H1 (cell line): Measurements from ENCODE around the gene DPP8. TPM values are rescaled to one million over a fixed set of nuclear protein-coding genes. Genes with fewer than 3 reads are reported as not detected.

Experiments used
- CTCF ChIA-PET: fragments of 300-600 bp; sonication (Branson Sonifier 250); formaldehyde crosslinking; loops from one replicate; lab custom pipeline; 2021; ENCODE audit not compliant: partially characterized antibody; lab: Charles Lee
- POLR2A ChIA-PET: fragments of 300-600 bp; sonication (Branson Sonifier 250); formaldehyde crosslinking; loops from one replicate; lab custom pipeline; 2021; ENCODE audit warnings: inconsistent platforms; ENCODE audit not compliant: partially characterized antibody; lab: Charles Lee
- DNase-seq, 2 experiments: peaks; one replicate each; pipeline versions ENCODE4 v3.0.0 to v3.0.0-alpha.2; 2010 to 2022; ENCODE audit warnings: low spot score in 2 of 2, low read depth in 1 of 2, mixed read lengths in 1 of 2
- FAIRE-seq: peaks from 2 replicates; lab custom pipeline; 2011; peaks lifted over from hg19 to GRCh38; lab: Jason Lieb, UNC
- H2AFZ ChIP-seq: 2 replicates; pipeline ENCODE4 v1.8.1; 2012; ENCODE audit warnings: low read length, inconsistent platforms
- H2AK5ac ChIP-seq: 2 replicates; pipeline ENCODE4 v1.6.1; 2013; ENCODE audit warnings: low read depth, low read length
- H2BK120ac ChIP-seq: replicated peaks from 2 replicates; pipeline ENCODE3; 2013; ENCODE audit warnings: low read depth, low read length, inconsistent platforms
- H2BK12ac ChIP-seq: 2 replicates; pipeline ENCODE4 v1.6.1; 2013; ENCODE audit warnings: low read depth, low read length
- H2BK15ac ChIP-seq: 2 replicates; pipeline ENCODE4 v1.6.1; 2013; ENCODE audit warnings: low read length
- H2BK20ac ChIP-seq: 2 replicates; pipeline ENCODE4 v1.6.1; 2013; ENCODE audit warnings: low read length
- H2BK5ac ChIP-seq: 2 replicates; pipeline ENCODE4 v1.6.1; 2013; ENCODE audit warnings: low read depth, low read length
- H3K14ac ChIP-seq: 2 replicates; pipeline ENCODE4 v1.6.1; 2013; ENCODE audit warnings: inconsistent platforms; ENCODE audit not compliant: insufficient read length
- H3K18ac ChIP-seq: 2 replicates; pipeline ENCODE4 v1.6.1; 2013; ENCODE audit warnings: low read length; ENCODE audit errors: extremely low read depth
- H3K23ac ChIP-seq: 2 replicates; pipeline ENCODE4 v1.6.1; 2013; ENCODE audit warnings: inconsistent platforms; ENCODE audit not compliant: insufficient read length
- H3K23me2 ChIP-seq: 2 replicates; pipeline ENCODE4 v1.6.1; 2013; ENCODE audit warnings: low read depth, low read length
- H3K27ac ChIP-seq: 2 replicates; pipeline ENCODE4 v1.6.1; 2011; ENCODE audit warnings: low read depth, low read length, inconsistent platforms
- H3K27me3 ChIP-seq, 4 experiments: replicated peaks in 1 of 4; 1 replicate in 1 of 4; 2 replicates in 3 of 4; pipeline versions ENCODE4 v1.6.1 to v1.8.1; 2011 to 2013; ENCODE audit warnings: low read length in 3 of 4, mild to moderate bottlenecking in 3 of 4, inconsistent platforms in 2 of 4, mixed read lengths in 2 of 4, moderate library complexity in 1 of 4; ENCODE audit not compliant: control insufficient read depth in 3 of 4, insufficient read depth in 3 of 4; ENCODE audit errors: extremely low read depth in 1 of 4
- H3K36me3 ChIP-seq, 4 experiments: 2 replicates each; pipeline versions ENCODE4 v1.6.1 to v1.8.1; 2011 to 2013; ENCODE audit warnings: mild to moderate bottlenecking in 4 of 4, low read length in 3 of 4, moderate library complexity in 2 of 4, control low read depth in 1 of 4, inconsistent platforms in 1 of 4; ENCODE audit not compliant: insufficient read depth in 4 of 4, control insufficient read depth in 2 of 4
- H3K4ac ChIP-seq: replicated peaks from 2 replicates; pipeline ENCODE3; 2013; ENCODE audit warnings: low read length, low read depth, mixed read lengths, inconsistent platforms; ENCODE audit not compliant: insufficient read length
- H3K4me1 ChIP-seq, 4 experiments: replicated peaks in 1 of 4; 1 replicate in 1 of 4; 2 replicates in 3 of 4; pipeline versions ENCODE4 v1.6.1 to v1.8.1; 2011 to 2013; ENCODE audit warnings: low read length in 3 of 4, inconsistent platforms in 2 of 4, mixed read lengths in 1 of 4; ENCODE audit not compliant: insufficient read depth in 4 of 4, control insufficient read depth in 3 of 4
- H3K4me2 ChIP-seq, 2 experiments: 2 replicates each; pipeline versions ENCODE4 v1.6.1 to v1.8.1; 2011 to 2013; ENCODE audit warnings: low read depth in 2 of 2, low read length in 2 of 2, control low read depth in 1 of 2, inconsistent platforms in 1 of 2, mild to moderate bottlenecking in 1 of 2; ENCODE audit not compliant: insufficient read depth in 1 of 2
- H3K4me3 ChIP-seq, 4 experiments: fragments of 200-600, 300-600 bp in 1 of 4; sonication (generic), shearing (Covaris generic), sonication (Bioruptor Twin) in 1 of 4; 2 replicates each; pipeline versions ENCODE4 v1.5.1 to v1.8.1; 2011 to 2016; ENCODE audit warnings: low read length in 4 of 4, low read depth in 3 of 4, control low read depth in 2 of 4, inconsistent platforms in 2 of 4, mild to moderate bottlenecking in 2 of 4, mixed read lengths in 1 of 4, moderate library complexity in 1 of 4; ENCODE audit not compliant: insufficient read depth in 2 of 4; ENCODE audit errors: extremely low read depth in 1 of 4
- H3K56ac ChIP-seq: replicated peaks from 2 replicates; pipeline ENCODE3; 2013; ENCODE audit warnings: low read depth, mild to moderate bottlenecking, mixed read lengths, low read length, inconsistent platforms; ENCODE audit not compliant: insufficient read length
- H3K79me1 ChIP-seq: 2 replicates; pipeline ENCODE4 v1.6.1; 2013; ENCODE audit warnings: low read depth, low read length, control low read depth
- H3K79me2 ChIP-seq, 2 experiments: 2 replicates each; pipeline versions ENCODE4 v1.6.1 to v1.8.1; 2012 to 2013; ENCODE audit warnings: low read length in 2 of 2, mild to moderate bottlenecking in 2 of 2, inconsistent platforms in 1 of 2; ENCODE audit not compliant: insufficient read depth in 2 of 2, control insufficient read depth in 1 of 2
- H3K9ac ChIP-seq, 4 experiments: replicated peaks in 1 of 4; 1 replicate in 1 of 4; 2 replicates in 3 of 4; pipeline versions ENCODE4 v1.6.1 to v1.8.1; 2011 to 2013; ENCODE audit warnings: low read depth in 3 of 4, low read length in 3 of 4, control low read depth in 2 of 4, mild to moderate bottlenecking in 2 of 4, moderate library complexity in 2 of 4, inconsistent platforms in 1 of 4; ENCODE audit errors: extremely low read depth in 1 of 4
- H3K9me3 ChIP-seq, 2 experiments: 2 replicates each; pipeline versions ENCODE4 v1.6.1 to v1.8.1; 2012 to 2013; ENCODE audit warnings: mild to moderate bottlenecking in 2 of 2, moderate library complexity in 2 of 2, control low read depth in 1 of 2, inconsistent platforms in 1 of 2, low read depth in 1 of 2, low read length in 1 of 2, mixed read lengths in 1 of 2; ENCODE audit not compliant: insufficient read depth in 2 of 2
- H4K20me1 ChIP-seq, 2 experiments: replicated peaks in 1 of 2; 2 replicates each; pipeline versions ENCODE3 to v1.8.1; 2011 to 2013; ENCODE audit warnings: inconsistent platforms in 2 of 2, low read length in 2 of 2, mild to moderate bottlenecking in 1 of 2; ENCODE audit not compliant: insufficient read depth in 2 of 2, control insufficient read depth in 1 of 2
- H4K5ac ChIP-seq: 2 replicates; pipeline ENCODE4 v1.6.1; 2013; ENCODE audit warnings: low read length, low read depth, mixed read lengths, inconsistent platforms; ENCODE audit not compliant: insufficient read length
- H4K8ac ChIP-seq: 2 replicates; pipeline ENCODE4 v1.8.0; 2013; ENCODE audit warnings: mild to moderate bottlenecking, moderate library complexity, low read length, inconsistent platforms; ENCODE audit not compliant: insufficient read depth; ENCODE audit errors: extremely low read depth
- H4K91ac ChIP-seq: replicated peaks from 2 replicates; pipeline ENCODE3; 2013; ENCODE audit warnings: low read length, mixed read lengths, inconsistent platforms; ENCODE audit not compliant: insufficient read length
- CTBP2 ChIP-seq: IDR thresholded peaks from 2 replicates; pipeline ENCODE4 v1.7.0; 2011; ENCODE audit warnings: borderline replicate concordance, mild to moderate bottlenecking, moderate library complexity, mixed read lengths, low read length; ENCODE audit not compliant: insufficient read depth, insufficient read length
- EZH2 ChIP-seq: fragments of 200-600 bp; sonication (generic); IDR thresholded peaks from 2 replicates; pipeline ENCODE4 v1.7.1; 2012; ENCODE audit warnings: low read depth, mild to moderate bottlenecking, moderate library complexity, low read length, inconsistent platforms; ENCODE audit not compliant: severe bottlenecking
- HDAC6 ChIP-seq: IDR thresholded peaks from one replicate; pipeline ENCODE4 v1.7.1; 2012; ENCODE audit warnings: low read depth, mild to moderate bottlenecking, inconsistent platforms, low read length, moderate library complexity
- JUND ChIP-seq: IDR thresholded peaks from 2 replicates; pipeline ENCODE4 v1.6.1; 2011; ENCODE audit warnings: mild to moderate bottlenecking, improper control_type of control experiment, low read length
- RNF2 ChIP-seq: fragments of 200-900, 300-1000 bp; sonication (generic); IDR thresholded peaks from 2 replicates; pipeline ENCODE4 v1.7.1; 2016; ENCODE audit warnings: borderline replicate concordance, low read depth, mild to moderate bottlenecking, antibody characterized with exemption, low read length; ENCODE audit not compliant: poor library complexity, severe bottlenecking; ENCODE audit errors: missing control alignments
- WGBS, 2 experiments: shearing (Covaris generic) in 1 of 2; methylation state at CpG; one replicate each; pipeline versions ENCODE4 v1.1.6 to v1.1.7; 2013 to 2015; ENCODE audit warnings: low lambda C conversion rate in 2 of 2, mixed read lengths in 2 of 2, inconsistent platforms in 1 of 2, low coverage in 1 of 2, missing lambda C conversion rate in 1 of 2; ENCODE audit not compliant: insufficient replicate concordance in 2 of 2, insufficient coverage in 1 of 2, insufficient read length in 1 of 2; ENCODE audit errors: extremely low coverage in 1 of 2, missing lambda C conversion rate in 1 of 2; 5-methylcytosine and 5-hydroxymethylcytosine counted together
- polyA plus RNA-seq, 7 experiments: library from polyadenylated mRNA; depleted of rRNA in 3 of 7; stranded (reverse) in 5 of 7; unstranded in 2 of 7; fragments of >200 nt in 5 of 7; fragments of 200-250 nt in 2 of 7; gene quantifications; 1 replicate in 5 of 7; 2 replicates in 1 of 7; 4 replicates in 1 of 7; pipeline versions ENCODE4 v1.2.1 to v1.2.3, GENCODE V29; 2011 to 2013; ENCODE audit warnings: missing spikeins in 2 of 7, mixed read lengths in 2 of 7
- total RNA-seq: library from RNA; stranded (reverse); fragmentation: NEBNext Ultra II Directional; extraction: Animal tissue kit (Norgen Biotek cat#: 25700); gene quantifications from 2 replicates; pipeline ENCODE4 v1.2.1, GENCODE V29; 2021
- TF ChIP-seq, protein P1 (sequence below): IDR thresholded peaks from 2 replicates; pipeline ENCODE4 v1.6.1; 2012; ENCODE audit warnings: inconsistent platforms

DPP8 gene
- total and polyA plus RNA-seq, 2 of the 8 experiments (the other 6 are each of a cell fraction or from before 2014, with no cell fraction given), result 9.9 to 26.0 TPM

DNA sequence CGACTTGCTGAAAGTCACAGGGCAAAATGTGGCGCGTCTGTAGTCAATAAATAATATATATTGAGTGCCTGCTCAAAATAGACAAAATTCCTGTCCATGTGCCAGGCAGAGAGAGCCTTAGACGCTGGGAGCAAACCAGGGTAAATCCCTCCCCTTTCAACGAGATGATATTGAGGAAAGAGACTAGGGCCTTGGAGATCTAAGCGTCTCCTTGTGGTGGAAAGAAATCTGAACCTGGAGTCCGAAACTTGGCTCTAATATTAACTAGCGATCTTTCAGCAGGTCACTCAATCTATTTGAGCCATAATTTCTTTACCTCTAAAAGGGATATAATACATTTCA, 348 bp upstream of the DPP8 start:
- H4K20me1 ChIP-seq, result peaks cover 1 to 3% of the 10 kb centered on the region in 2 experiments
- no peak overlapping the region for H2BK20ac ChIP-seq
- ChIA-PET POLR2A (interaction anchor here (0.9 to 3.0 kb wide), 2 partner anchors 8 to 101 kb away, joined by 3 to 9 read pairs; no protein-coding TSS in a partner anchor), CTCF (interaction anchor here (1.3 to 2.8 kb wide), 2 partner anchors 16 to 117 kb away, joined by 3 to 12 read pairs; no protein-coding TSS in a partner anchor)
- H3K18ac ChIP-seq, result no peak overlapping the region; the same call in 1 of the 2 replicates
- H4K91ac ChIP-seq, result no peak overlapping the region
- no peaks in the 10 kb centered on the region for H3K9me3 ChIP-seq
- H3K79me1 ChIP-seq, result peaks cover 6% of the 10 kb centered on the region
- no peak overlapping the region for H2BK120ac ChIP-seq
- H3K4me3 ChIP-seq, result peak overlapping the region in 3 of 4 experiments; percentile 91 to 98 (median 92); a peak in 4 of 8 replicates
- H3K9ac ChIP-seq, result no peak overlapping the region
- H3K4me1 ChIP-seq, result peaks cover 1 to 3% (median 2%) of the 10 kb centered on the region in 4 experiments; a peak in 5 of 7 replicates
- H3K36me3 ChIP-seq, result peaks cover 0 to 2% (median 0%) of the 10 kb centered on the region in 4 experiments; a peak in 2 of 8 replicates
- H3K56ac ChIP-seq, result no peak overlapping the region
- no peak overlapping the region for H2BK5ac ChIP-seq
- H2AFZ ChIP-seq, result peak overlapping the region; percentile 98
- no peak overlapping the region for H3K4ac ChIP-seq
- no peak overlapping the region for H2BK12ac ChIP-seq
- 45% methylated on average over 8 of the region's 8 CpGs; no CpG with 5 or more reads in 1 of the 2 experiments for WGBS, 2 experiments
- FAIRE-seq, result no peak
- DNase-seq, result no peak
- H3K4me2 ChIP-seq, result peak overlapping the region; percentile 45 to 83; a peak in 2 of 4 replicates
- H3K27me3 ChIP-seq, result no peaks in the 10 kb centered on the region
- peaks cover 7 to 31% of the 10 kb centered on the region in 2 experiments for H3K79me2 ChIP-seq
- TF ChIP-seq CTBP2 (no peak), RNF2 (no peak), EZH2 (no peak), JUND (no peak), HDAC6 (no peak)
- TF ChIP-seq, protein P1, sequence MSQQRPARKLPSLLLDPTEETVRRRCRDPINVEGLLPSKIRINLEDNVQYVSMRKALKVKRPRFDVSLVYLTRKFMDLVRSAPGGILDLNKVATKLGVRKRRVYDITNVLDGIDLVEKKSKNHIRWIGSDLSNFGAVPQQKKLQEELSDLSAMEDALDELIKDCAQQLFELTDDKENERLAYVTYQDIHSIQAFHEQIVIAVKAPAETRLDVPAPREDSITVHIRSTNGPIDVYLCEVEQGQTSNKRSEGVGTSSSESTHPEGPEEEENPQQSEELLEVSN, result no peak
- no peak overlapping the region for H3K23ac ChIP-seq
- no peak overlapping the region for H3K14ac ChIP-seq
- H3K23me2 ChIP-seq, result 0 out of 2 replicates have a peak, but pooled peaks cover 2% of the 10 kb centered on the region
- H2AK5ac ChIP-seq, result no peak overlapping the region
- no peak overlapping the region for H2BK15ac ChIP-seq
- no peak overlapping the region for H4K8ac ChIP-seq
- no peak overlapping the region for H4K5ac ChIP-seq
- H3K27ac ChIP-seq, result no peak overlapping the region
